ENCODE results near the gene MGST2.

MGST2 gene

DNA sequence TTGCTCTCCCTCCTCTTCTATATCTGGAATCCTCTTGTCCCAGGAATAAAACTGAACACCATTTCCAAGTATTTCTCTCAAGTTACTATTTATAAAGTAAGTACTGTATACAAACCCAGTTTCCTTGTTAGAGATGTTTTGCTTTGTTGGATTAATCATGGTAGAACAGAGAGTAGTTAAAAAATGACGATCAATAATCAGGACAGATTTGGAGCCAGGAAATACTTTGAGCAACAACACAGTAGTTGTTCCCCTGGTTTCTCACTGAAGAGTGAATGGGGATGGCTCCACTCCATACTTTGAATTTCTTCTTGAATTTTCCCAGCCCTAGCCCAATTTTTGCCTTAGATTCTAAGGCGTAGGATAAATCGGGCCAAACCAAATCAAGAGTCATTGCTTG, 21.4 kb downstream of the MGST2 start:
- TF ChIP-seq, protein P1, sequence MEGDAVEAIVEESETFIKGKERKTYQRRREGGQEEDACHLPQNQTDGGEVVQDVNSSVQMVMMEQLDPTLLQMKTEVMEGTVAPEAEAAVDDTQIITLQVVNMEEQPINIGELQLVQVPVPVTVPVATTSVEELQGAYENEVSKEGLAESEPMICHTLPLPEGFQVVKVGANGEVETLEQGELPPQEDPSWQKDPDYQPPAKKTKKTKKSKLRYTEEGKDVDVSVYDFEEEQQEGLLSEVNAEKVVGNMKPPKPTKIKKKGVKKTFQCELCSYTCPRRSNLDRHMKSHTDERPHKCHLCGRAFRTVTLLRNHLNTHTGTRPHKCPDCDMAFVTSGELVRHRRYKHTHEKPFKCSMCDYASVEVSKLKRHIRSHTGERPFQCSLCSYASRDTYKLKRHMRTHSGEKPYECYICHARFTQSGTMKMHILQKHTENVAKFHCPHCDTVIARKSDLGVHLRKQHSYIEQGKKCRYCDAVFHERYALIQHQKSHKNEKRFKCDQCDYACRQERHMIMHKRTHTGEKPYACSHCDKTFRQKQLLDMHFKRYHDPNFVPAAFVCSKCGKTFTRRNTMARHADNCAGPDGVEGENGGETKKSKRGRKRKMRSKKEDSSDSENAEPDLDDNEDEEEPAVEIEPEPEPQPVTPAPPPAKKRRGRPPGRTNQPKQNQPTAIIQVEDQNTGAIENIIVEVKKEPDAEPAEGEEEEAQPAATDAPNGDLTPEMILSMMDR (conservative IDR thresholded peaks at IDR 0.05; ENCODE audit: control insufficient read depth, insufficient read depth, low read depth, low read length) = no peak
- H3K4me3 ChIP-seq (ENCODE audit: control insufficient read depth, low read depth, low read length) = no peak overlapping the region

DNA sequence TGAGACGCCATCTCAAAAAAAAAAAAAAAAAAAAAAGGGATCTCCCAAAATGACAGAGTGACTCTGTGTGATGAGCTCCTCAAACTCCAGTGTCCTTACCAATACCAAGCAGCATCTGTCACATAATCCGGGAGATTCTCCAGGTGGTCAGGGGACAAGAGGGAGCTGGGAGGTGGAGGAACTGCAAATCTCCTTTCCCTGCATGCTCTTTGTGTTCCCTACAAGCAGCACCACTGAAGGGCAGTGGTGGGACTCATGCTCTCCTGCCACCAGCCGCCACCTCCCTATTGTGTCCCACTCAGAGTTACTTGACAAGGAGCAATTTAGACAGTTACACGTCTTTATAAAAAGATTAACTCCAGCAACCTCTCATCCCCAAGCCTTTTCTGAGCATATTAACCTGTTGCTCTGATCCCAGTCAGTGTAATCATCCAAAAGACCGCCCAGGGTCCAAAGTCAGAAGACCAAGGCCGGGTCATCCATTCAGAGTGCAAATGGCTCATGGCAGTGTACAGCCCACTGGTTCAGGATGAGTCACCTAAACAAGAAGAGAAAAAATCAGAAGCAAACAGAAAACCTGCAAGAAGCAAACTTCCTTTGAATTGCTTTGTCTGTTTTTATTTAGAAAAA, 23.6 kb downstream of the MGST2 start:
- DNase-seq (ENCODE audit: low read depth) = peak; percentile 11
- TF ChIP-seq, protein P1 (conservative IDR thresholded peaks at IDR 0.05; ENCODE audit: control insufficient read depth, insufficient read depth, low read depth, low read length) = no peak
- H3K4me3 ChIP-seq (ENCODE audit: control insufficient read depth, low read depth, low read length) = no peak overlapping the region

More for the DNA sequence above, 21.4 kb downstream of the MGST2 start:
- no peak for DNase-seq (ENCODE audit: low read depth)

DNA sequence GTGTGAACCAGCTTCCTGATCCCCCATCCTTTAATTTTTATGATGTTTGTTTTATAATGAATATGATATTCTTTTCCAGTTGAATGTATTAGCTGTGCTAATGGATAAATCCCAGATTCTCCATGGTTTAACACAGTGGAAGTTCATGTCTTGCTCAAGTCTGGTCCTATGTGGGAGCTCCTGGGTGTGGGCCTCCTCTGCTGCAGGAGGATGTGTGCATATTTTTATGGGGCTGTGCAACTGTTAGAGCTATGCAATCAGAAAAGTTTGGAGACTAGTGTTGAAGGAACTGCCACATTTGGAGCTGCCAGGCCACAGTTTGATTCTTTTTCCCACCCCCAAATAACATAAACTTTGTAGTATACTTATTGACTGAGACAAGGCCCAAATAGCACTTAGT, 24.8 kb downstream of the MGST2 start:
- TF ChIP-seq, protein P1 (conservative IDR thresholded peaks at IDR 0.05; ENCODE audit: control insufficient read depth, insufficient read depth, low read depth, low read length) = no peak
- H3K4me3 ChIP-seq (ENCODE audit: control insufficient read depth, low read depth, low read length) = no peak overlapping the region
- DNase-seq (ENCODE audit: low read depth) = no peak

DNA sequence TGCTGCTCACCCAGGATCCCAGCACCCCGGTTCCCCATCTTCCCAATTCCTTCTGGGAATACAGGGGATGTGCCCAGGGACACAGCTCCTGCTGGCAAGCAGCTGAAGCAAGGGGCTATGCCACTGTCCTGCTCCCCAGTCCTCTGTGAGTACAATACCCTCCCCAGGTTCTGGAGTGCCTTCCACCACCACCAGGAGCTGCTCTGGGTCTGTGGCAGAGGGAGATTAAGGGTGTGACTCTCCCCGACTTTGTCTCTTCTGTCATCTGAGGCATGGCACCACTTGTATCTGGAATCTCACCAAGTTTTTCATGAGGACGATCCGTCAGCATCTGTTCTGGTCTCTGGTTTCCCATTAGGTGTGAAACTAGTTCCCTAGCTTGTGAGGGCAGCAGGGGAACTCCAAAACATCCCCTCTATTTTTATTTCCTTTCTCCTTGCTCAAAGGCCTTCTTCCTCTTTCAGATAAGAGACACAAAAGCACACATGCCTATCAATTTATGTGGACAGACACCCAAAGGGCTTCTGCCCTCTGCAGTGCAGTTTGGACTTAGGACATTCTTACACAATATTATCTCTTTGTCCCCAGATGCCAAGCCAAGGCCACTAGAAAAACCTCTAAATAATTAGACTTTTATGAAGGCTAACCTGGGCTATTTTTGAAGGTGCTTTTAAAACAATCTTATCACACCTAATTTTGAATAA, 26.8 kb downstream of the MGST2 start:
- TF ChIP-seq, protein P1 (conservative IDR thresholded peaks at IDR 0.05; ENCODE audit: control insufficient read depth, insufficient read depth, low read depth, low read length) = peak; percentile 5
- H3K4me3 ChIP-seq (ENCODE audit: control insufficient read depth, low read depth, low read length) = no peak overlapping the region
- DNase-seq (ENCODE audit: low read depth) = no peak

DNA sequence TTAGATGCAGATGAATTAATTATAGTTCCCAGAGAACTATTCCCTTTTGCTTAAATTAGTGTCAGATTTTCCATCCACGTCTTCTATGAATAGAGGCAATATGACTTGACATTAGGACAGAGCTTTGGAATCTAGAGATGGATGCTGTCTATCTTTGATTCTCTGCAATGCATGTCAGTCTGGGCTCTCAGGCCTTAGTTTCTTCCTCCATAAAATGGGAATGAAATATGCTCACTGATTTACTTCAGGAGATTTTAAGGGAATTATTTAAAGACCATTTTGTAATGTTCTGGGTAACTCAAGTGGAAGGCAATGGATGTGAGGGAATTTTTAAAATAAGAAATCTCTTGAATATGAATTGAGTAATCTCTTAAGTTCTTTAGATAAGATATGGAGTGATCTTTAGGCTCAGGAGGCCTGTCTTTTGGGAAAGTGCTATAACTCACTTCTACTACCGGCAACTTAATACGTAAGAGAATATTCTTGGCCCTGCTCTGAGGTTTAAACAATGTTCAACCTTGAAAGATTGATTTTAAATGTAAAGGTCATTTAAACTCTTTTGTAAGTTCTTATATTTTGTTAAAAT, 29.0 kb downstream of the MGST2 start:
- TF ChIP-seq, protein P1 (conservative IDR thresholded peaks at IDR 0.05; ENCODE audit: control insufficient read depth, insufficient read depth, low read depth, low read length) = no peak
- no peak for DNase-seq (ENCODE audit: low read depth)
- H3K4me3 ChIP-seq (ENCODE audit: control insufficient read depth, low read depth, low read length) = no peak overlapping the region

DNA sequence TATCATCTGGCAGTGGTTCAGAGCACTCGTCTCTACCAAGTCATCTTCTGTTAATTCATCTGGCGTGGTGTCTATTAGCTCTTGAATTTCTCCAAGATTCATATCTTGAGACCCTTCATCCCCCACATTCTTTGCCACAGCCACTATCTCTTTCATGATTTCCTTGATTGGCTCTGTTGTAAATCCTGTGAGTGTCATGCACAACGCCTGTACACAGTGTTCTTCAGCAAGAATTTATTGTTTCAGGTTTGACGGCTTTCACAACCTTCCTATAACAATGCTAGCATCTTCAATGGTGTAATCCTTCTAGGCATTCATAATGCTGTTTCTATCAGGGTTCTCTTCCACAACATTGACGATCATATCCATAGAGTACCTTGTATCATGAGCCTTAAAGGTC, 30.9 kb downstream of the MGST2 start:
- H3K4me3 ChIP-seq (ENCODE audit: control insufficient read depth, low read depth, low read length) = no peak overlapping the region
- DNase-seq (ENCODE audit: low read depth) = no peak
- TF ChIP-seq, protein P1 (conservative IDR thresholded peaks at IDR 0.05; ENCODE audit: control insufficient read depth, insufficient read depth, low read depth, low read length) = no peak

Measured in fibroblast of mammary gland (primary cell).